GM23338 (cell line): ENCODE results near the gene MBTPS2. TPM values are rescaled to one million over a fixed set of nuclear protein-coding genes. Genes with fewer than 3 reads are reported as not detected.

Experiments
- ATAC-seq: fragments of 200-7000 bp; cut with Tn5 transposase; 3 replicates; pipeline ENCODE4 v1.9.1; 2020
- DNase-seq: peaks from one replicate; pipeline ENCODE4 v3.0.0-alpha.2; 2015; ENCODE audit warnings: low spot score
- H2AFZ ChIP-seq: fragments of 200-600 bp; sonication (generic); 2 replicates; pipeline ENCODE4 v1.8.0; 2016; ENCODE audit warnings: antibody characterized with exemption, mild to moderate bottlenecking, moderate library complexity
- H3F3A ChIP-seq: fragments of 200-600 bp; sonication (generic); replicated peaks from 2 replicates; pipeline ENCODE4 v1.8.0; 2017; ENCODE audit warnings: antibody characterized with exemption, mixed run types, low read depth
- H3K27ac ChIP-seq: fragments of 200-600 bp; sonication (generic); 2 replicates; pipeline ENCODE4 v1.6.1; 2016; ENCODE audit warnings: low read depth
- H3K27me3 ChIP-seq: fragments of 200-600 bp; sonication (generic); 2 replicates; pipeline ENCODE4 v1.8.0; 2016; ENCODE audit warnings: mild to moderate bottlenecking, mixed run types, moderate library complexity; ENCODE audit not compliant: insufficient read depth
- H3K36me3 ChIP-seq: fragments of 200-600 bp; sonication (generic); 2 replicates; pipeline ENCODE4 v1.8.0; 2016; ENCODE audit warnings: mild to moderate bottlenecking; ENCODE audit not compliant: insufficient read depth
- H3K4me1 ChIP-seq: fragments of 200-600 bp; sonication (generic); 2 replicates; pipeline ENCODE4 v1.8.0; 2016; ENCODE audit warnings: mild to moderate bottlenecking, moderate library complexity; ENCODE audit not compliant: insufficient read depth
- H3K4me2 ChIP-seq: fragments of 200-600 bp; sonication (generic); 2 replicates; pipeline ENCODE4 v1.7.1; 2017; ENCODE audit warnings: mixed run types
- H3K4me3 ChIP-seq: fragments of 200-600 bp; sonication (generic); 2 replicates; pipeline ENCODE4 v1.6.1; 2016; ENCODE audit warnings: mixed run types
- H3K79me2 ChIP-seq: fragments of 200-600 bp; sonication (generic); replicated peaks from 2 replicates; pipeline ENCODE4 v1.8.0; 2017; ENCODE audit warnings: mild to moderate bottlenecking; ENCODE audit not compliant: insufficient read depth
- H3K9me2 ChIP-seq: fragments of 200-600 bp; sonication (generic); 2 replicates; pipeline ENCODE4 v1.8.0; 2017; ENCODE audit not compliant: insufficient read depth
- H4K20me1 ChIP-seq: fragments of 200-600 bp; sonication (generic); replicated peaks from 2 replicates; pipeline ENCODE4 v1.8.0; 2017; ENCODE audit warnings: mild to moderate bottlenecking; ENCODE audit not compliant: insufficient read depth
- H3K27ac Mint-ChIP-seq: 2 replicates; pipeline ENCODE4 v1.8.0; 2020; ENCODE audit warnings: inconsistent platforms, mild to moderate bottlenecking, moderate library complexity, mixed read lengths
- H3K27me3 Mint-ChIP-seq: 3 replicates; pipeline ENCODE4 v1.8.0; 2022; ENCODE audit warnings: low read depth, mild to moderate bottlenecking, moderate library complexity, mixed read lengths, inconsistent platforms; ENCODE audit not compliant: insufficient read depth, poor library complexity
- H3K36me3 Mint-ChIP-seq: 3 replicates; pipeline ENCODE4 v1.8.0; 2021; ENCODE audit warnings: low read depth, mild to moderate bottlenecking, inconsistent platforms, moderate library complexity, mixed read lengths
- H3K4me1 Mint-ChIP-seq: 3 replicates; pipeline ENCODE4 v1.8.0; 2020; ENCODE audit warnings: mild to moderate bottlenecking, inconsistent platforms, mixed read lengths
- H3K4me3 Mint-ChIP-seq: 3 replicates; pipeline ENCODE4 v1.8.0; 2021; ENCODE audit warnings: moderate library complexity, mild to moderate bottlenecking, inconsistent platforms, mixed read lengths
- H3K9me3 Mint-ChIP-seq: 3 replicates; pipeline ENCODE4 v1.8.0; 2020; ENCODE audit warnings: moderate library complexity, mild to moderate bottlenecking, inconsistent platforms, mixed read lengths
- CTCF ChIP-seq, 2 experiments: fragments of 200-600 bp in 1 of 2; sonication (generic) in 1 of 2; conservative IDR thresholded peaks; 2 replicates each; pipeline versions ENCODE4 v1.5.1 to v1.6.1; 2016 to 2017; ENCODE audit warnings: antibody characterized with exemption in 2 of 2, low read depth in 2 of 2, mild to moderate bottlenecking in 2 of 2, moderate library complexity in 1 of 2
- ETS1 ChIP-seq: IDR thresholded peaks from 2 replicates; pipeline ENCODE4 v1.6.1; 2016; ENCODE audit warnings: antibody characterized with exemption
- EZH2phosphoT487 ChIP-seq: fragments of 200-600 bp; sonication (generic); IDR thresholded peaks from one replicate; pipeline ENCODE4 v1.8.1; 2018; ENCODE audit warnings: antibody characterized with exemption; ENCODE audit not compliant: unreplicated experiment
- JUNB ChIP-seq: IDR thresholded peaks from one replicate; pipeline ENCODE4 v1.6.1; 2016; ENCODE audit warnings: antibody characterized with exemption; ENCODE audit not compliant: unreplicated experiment
- NANOG ChIP-seq: IDR thresholded peaks from 2 replicates; pipeline ENCODE4 v1.6.1; 2016; ENCODE audit warnings: antibody characterized with exemption, borderline replicate concordance
- ZNF114 ChIP-seq: fragments of 250-450 bp; sonication (Bioruptor Pico); IDR thresholded peaks from 2 replicates; pipeline ENCODE4 v1.5.0; 2020; ENCODE audit warnings: mild to moderate bottlenecking, moderate library complexity
- ZNF331 ChIP-seq: fragments of 250-450 bp; sonication (Bioruptor Pico); IDR thresholded peaks from 2 replicates; pipeline ENCODE4 v1.5.0; 2020; ENCODE audit warnings: low read depth, mild to moderate bottlenecking, moderate library complexity
- ZNF462 ChIP-seq: fragments of 250-450 bp; sonication (Bioruptor Pico); IDR thresholded peaks from 2 replicates; pipeline ENCODE4 v1.5.0; 2020; ENCODE audit warnings: mild to moderate bottlenecking, moderate library complexity
- polyA plus RNA-seq: library from polyadenylated mRNA; unstranded; fragments of >200 nt; fragmentation: Nextera tagmentation; extraction: Ambion mirVana; gene quantifications from 2 replicates; pipeline ENCODE4 v1.2.1, GENCODE V29; 2016
- total RNA-seq: library from RNA; depleted of rRNA; stranded (reverse); fragments of >200 nt; shearing (Covaris generic); gene quantifications from 2 replicates; pipeline ENCODE4 v1.2.3, GENCODE V29; 2014

The MBTPS2 gene
- total and polyA plus RNA-seq, 2 experiments from 2014 or later: 3.2 to 7.8 TPM

- TF ChIP-seq ZNF462 (CRISPR knock-in tag): no peak
- TF ChIP-seq EZH2phosphoT487: no peak
- no peak for TF ChIP-seq ZNF114
- TF ChIP-seq NANOG: no peak
- TF ChIP-seq ETS1: no peak
- TF ChIP-seq ZNF331 (CRISPR knock-in tag): no peak
Observed at GRCh38 chrX:21799767-21800166, 39.6 kb upstream of the MBTPS2 start (continued).

DNA sequence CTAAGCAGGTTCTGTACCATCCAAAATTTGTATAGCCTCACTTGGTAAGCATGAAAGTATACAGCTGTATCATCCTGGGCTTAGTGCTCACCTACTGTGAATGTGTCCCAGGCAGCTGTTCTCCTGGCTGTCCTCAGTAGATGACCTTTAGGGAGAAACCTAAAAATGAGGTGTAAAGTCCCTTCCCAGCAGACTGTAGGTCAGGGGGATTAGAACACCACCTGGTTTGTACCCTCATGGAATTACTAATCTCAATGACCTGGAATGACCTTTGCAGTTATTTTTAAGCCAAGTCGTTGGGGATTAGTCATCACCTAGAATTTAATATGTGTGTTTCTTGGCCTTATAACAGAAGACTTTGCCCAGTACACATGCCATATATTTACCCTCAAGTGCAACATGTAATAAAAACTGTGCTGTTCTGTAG is 39.1 kb upstream of the MBTPS2 start:
- Histone ChIP-seq H3K4me3 (no peak overlapping the region), H3K27me3 (no peaks in the 10 kb centered on the region), H3F3A (no peaks in the 10 kb centered on the region), H3K4me2 (no peak overlapping the region), H4K20me1 (no peaks in the 10 kb centered on the region), H3K4me1 (no peaks in the 10 kb centered on the region), H3K36me3 (no peaks in the 10 kb centered on the region), H2AFZ (no peak overlapping the region), H3K27ac (no peak overlapping the region), H3K79me2 (no peaks in the 10 kb centered on the region), H3K9me2 (no peaks in the 10 kb centered on the region)
- no peak overlapping the region for H3K4me3 Mint-ChIP-seq
- DNase-seq: no peak
- ATAC-seq: no peak
- H3K36me3 Mint-ChIP-seq: no peaks in the 10 kb centered on the region
- H3K27ac Mint-ChIP-seq: no peak overlapping the region
- peaks cover 3% of the 10 kb centered on the region for H3K27me3 Mint-ChIP-seq
- H3K4me1 Mint-ChIP-seq: no peaks in the 10 kb centered on the region
- H3K9me3 Mint-ChIP-seq: no peaks in the 10 kb centered on the region
- no peak for TF ChIP-seq ZNF114
- TF ChIP-seq ZNF331 (CRISPR knock-in tag): no peak
- no peak for TF ChIP-seq JUNB
- TF ChIP-seq CTCF (conservative IDR thresholded peaks at IDR 0.05; ENCODE audit: low read depth in 2 of 2): no peak
